Heart right ventricle (tissue), 16 donors: ENCODE results near the gene RARS2. TPM values are rescaled to one million over a fixed set of nuclear protein-coding genes. Genes with fewer than 3 reads are reported as not detected.

ENCODE experiments used
- ATAC-seq, 8 donors: fragments of 200-7000 bp; cut with Tn5 transposase; one replicate each; pipeline ENCODE4 v1.9.1; 2020; ENCODE audit warnings: mild to moderate bottlenecking in 8 of 8, moderate library complexity in 8 of 8, moderate number of reproducible peaks in 1 of 8
- DNase-seq, 2 donors: peaks; one replicate each; pipeline ENCODE4 v3.0.0-alpha.2; 2020
- H3K27ac ChIP-seq, 10 donors: fragments of 200-600 bp; sonication (generic) in 2 of 10; one replicate each; pipeline versions ENCODE4 v1.5.0 to v1.8.0; 2020 to 2022; ENCODE audit warnings: mild to moderate bottlenecking in 3 of 10
- H3K27me3 ChIP-seq, 7 donors: fragments of 200-600 bp; one replicate each; pipeline ENCODE4 v1.8.0; 2021 to 2022; ENCODE audit warnings: mild to moderate bottlenecking in 2 of 7
- H3K36me3 ChIP-seq, 9 donors: fragments of 200-600 bp; sonication (generic) in 1 of 9; one replicate each; pipeline versions ENCODE4 v1.5.0 to v1.8.0; 2020 to 2022; ENCODE audit warnings: mild to moderate bottlenecking in 2 of 9
- H3K4me1 ChIP-seq, 9 donors: fragments of 200-600 bp; sonication (generic) in 1 of 9; one replicate each; pipeline versions ENCODE4 v1.5.0 to v1.8.0; 2020 to 2022; ENCODE audit warnings: mild to moderate bottlenecking in 4 of 9
- H3K4me3 ChIP-seq, 10 donors: fragments of 200-600 bp; sonication (generic) in 2 of 10; one replicate each; pipeline versions ENCODE4 v1.5.0 to v1.8.0; 2020 to 2022; ENCODE audit warnings: mild to moderate bottlenecking in 7 of 10, moderate library complexity in 2 of 10
- H3K9me3 ChIP-seq, 11 donors: fragments of 200-600 bp in 10 of 11; sonication (generic) in 2 of 11; one replicate each; pipeline versions ENCODE4 v1.5.0 to v1.8.0; 2013 to 2022; ENCODE audit warnings: mild to moderate bottlenecking in 2 of 11, control low read depth in 1 of 11, moderate library complexity in 1 of 11
- CTCF ChIP-seq, 9 donors: fragments of 200-600 bp; sonication (generic) in 2 of 9; IDR thresholded peaks; one replicate each; pipeline versions ENCODE4 v1.5.0 to v1.8.0; 2021 to 2022; ENCODE audit warnings: antibody characterized with exemption in 9 of 9, mild to moderate bottlenecking in 5 of 9, moderate library complexity in 1 of 9
- WGBS, 2 donors: extraction: QIAGEN DNeasy Blood & Tissue Kit; methylation state at CpG; one replicate each; pipeline ENCODE4 v1.1.7; 2013; ENCODE audit warnings: inconsistent platforms in 1 of 2; 5-methylcytosine and 5-hydroxymethylcytosine counted together
- intact Hi-C, 10 donors: fragments of 100-400 bp; cut with DNase I; formaldehyde crosslinking; loops; one replicate each; pipeline versions ENCODE4 v1.11.1 to v1.14.2; 2022
- polyA plus RNA-seq, 2 donors: library from polyadenylated mRNA; stranded (reverse); fragments of 200-250 nt; gene quantifications; one replicate each; pipeline ENCODE4 v1.2.3, GENCODE V29; 2013
- total RNA-seq, 10 donors: library from RNA; stranded (reverse); fragmentation: NEBNext Ultra II Directional in 3 of 10; extraction: Animal tissue kit (Norgen Biotek cat#: 25700) in 3 of 10; gene quantifications; one replicate each; pipeline versions ENCODE4 v1.2.1 to v1.2.4, GENCODE V29; 2021 to 2023
- donor health status: Arrhythmogenic right ventricular cardiomyopathy.
- donor health status: ischemic (EF 13 %, LVEDD 7.1; RV severe dilation, severe dysfunction).
- donor health status: healthy with polysubstance abuse.
- donor health status: DM: no; HTN: yes; CAD: no.
- donor health status: DM: no; HTN: no; CAD: no.
- donor health status: ischemic (EF 25% LVEDD 6.9; RV normal size, moderate dysfunction).
- donor health status: ischemic (EF 25% LVEDD 5.7; RV mildly dilated, moderate dysfunction).
- donor health status: healthy.
- donor health status: DM: yes; HTN: yes; CAD: no.
- donor health status: Ischemic cardiomyopathy.
- donor health status: ischemic (EF 35%, LVEDD 5.7; RV mildly dilated, moderate dysfunction).
- donor health status: nonischemic (EF 11% LVEDD 7.7; RV severe dilation, severe dysfunction).
- donor health status: DM: yes; HTN: yes; CAD: no.
- donor health status: PGD.
- donor health status: ischemic (EF 29% LVEDD 5.4; RV normal size, mild dysfunction).
- donor health status: nonischemic (EF 23%, LVEDD 6.1; RV moderate dilation, normal function).

RARS2 gene
- total and polyA plus RNA-seq, 12 donors = 12.1 to 26.1 (median 19.8) TPM

- intact Hi-C loops = no loop called here
- Histone ChIP-seq H3K27me3 (no peaks in the 10 kb centered on the region), H3K9me3 (no peaks in the 10 kb centered on the region), H3K36me3 (peaks cover 0 to 96% (median 10%) of the 10 kb centered on the region in 9 donors), H3K4me3 (no peak overlapping the region), H3K4me1 (peaks cover 0 to 11% (median 0%) of the 10 kb centered on the region in 9 donors), H3K27ac (no peak overlapping the region)
- no peak for ATAC-seq
- no peak for TF ChIP-seq CTCF (IDR thresholded peaks at IDR 0.05)
- WGBS, 2 donors = 58 to 79% methylated on average over 1 of the region's 1 CpG
- no peak for DNase-seq
These were observed 28.8 kb downstream of the RARS2 start for GRCh38 chr6:87561017-87561416.

DNA sequence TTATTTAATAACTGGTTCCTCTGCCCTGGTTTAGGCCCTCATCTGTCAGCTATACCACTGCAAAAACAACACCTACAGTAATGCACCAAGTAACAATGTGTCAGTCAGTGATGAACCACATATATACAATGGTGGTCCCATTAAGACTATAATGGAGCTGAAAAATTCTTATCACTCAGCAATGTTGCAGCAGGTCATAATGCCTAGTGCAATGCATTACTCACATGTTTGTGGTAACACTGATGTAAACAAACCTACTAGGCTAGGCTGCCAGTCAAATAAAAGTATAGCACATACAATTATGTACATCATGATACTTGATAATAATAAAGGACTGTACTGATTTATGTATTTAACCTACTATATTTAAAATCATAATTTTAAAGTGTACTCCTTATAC is 31.3 kb downstream of the RARS2 start:
- intact Hi-C loops = no loop called here
- H3K27me3 ChIP-seq = no peaks in the 10 kb centered on the region
- no peaks in the 10 kb centered on the region for H3K4me1 ChIP-seq
- DNase-seq (no peak), ATAC-seq (no peak)
- no peak overlapping the region for H3K4me3 ChIP-seq
- TF ChIP-seq CTCF (IDR thresholded peaks at IDR 0.05) = no peak
- peaks cover 0 to 99% (median 18%) of the 10 kb centered on the region in 9 donors for H3K36me3 ChIP-seq
- H3K27ac ChIP-seq = no peak overlapping the region
- no peaks in the 10 kb centered on the region for H3K9me3 ChIP-seq

- Histone ChIP-seq H3K36me3 (peaks cover 0 to 97% (median 13%) of the 10 kb centered on the region in 9 donors), H3K27ac (no peak overlapping the region), H3K9me3 (no peaks in the 10 kb centered on the region), H3K27me3 (no peaks in the 10 kb centered on the region), H3K4me3 (no peak overlapping the region), H3K4me1 (no peaks in the 10 kb centered on the region)
- DNase-seq (no peak), ATAC-seq (no peak)
- intact Hi-C loops = no loop called here
- no peak for TF ChIP-seq CTCF (IDR thresholded peaks at IDR 0.05)
These were observed 34.3 kb downstream of the RARS2 start for GRCh38 chr6:87555506-87555905.

- no peak overlapping the region for H3K27ac ChIP-seq
- no peaks in the 10 kb centered on the region for H3K9me3 ChIP-seq
- no peaks in the 10 kb centered on the region for H3K27me3 ChIP-seq
- ATAC-seq = no peak
- intact Hi-C loops = no loop called here
- H3K4me3 ChIP-seq = no peak overlapping the region
- H3K36me3 ChIP-seq = peaks cover 0 to 97% (median 16%) of the 10 kb centered on the region in 9 donors
- DNase-seq = no peak
- H3K4me1 ChIP-seq = no peaks in the 10 kb centered on the region
- no peak for TF ChIP-seq CTCF (IDR thresholded peaks at IDR 0.05)
- 95 to 97% methylated on average over 4 of the region's 4 CpGs for WGBS, 2 donors
These were observed 36.5 kb downstream of the RARS2 start for GRCh38 chr6:87553159-87553765.
